Thymus (tissue), 11 donors: ENCODE measurements around the gene ZBED4. TPM values are rescaled to one million over a fixed set of nuclear protein-coding genes. Genes with fewer than 3 reads are reported as not detected.

Source experiments
- DNase-seq, 9 donors: peaks; one replicate each; pipeline ENCODE4 v3.0.0-alpha.2; 2013; ENCODE audit warnings: low spot score in 9 of 9, low read depth in 6 of 9, missing footprints in 1 of 9
- H3K27ac ChIP-seq, 2 donors: one replicate each; pipeline ENCODE4 v1.5.1; 2013; ENCODE audit warnings: control low read depth in 1 of 2, low read depth in 1 of 2, low read length in 1 of 2, mild to moderate bottlenecking in 1 of 2, moderate library complexity in 1 of 2
- H3K27me3 ChIP-seq, 2 donors: one replicate each; pipeline ENCODE4 v1.5.1; 2013; ENCODE audit warnings: low read length in 1 of 2; ENCODE audit not compliant: control insufficient read depth in 2 of 2, insufficient read depth in 1 of 2
- H3K36me3 ChIP-seq, 2 donors: one replicate each; pipeline ENCODE4 v1.5.1; 2013; ENCODE audit warnings: low read length in 1 of 2, mild to moderate bottlenecking in 1 of 2, moderate library complexity in 1 of 2; ENCODE audit not compliant: control insufficient read depth in 2 of 2, insufficient read depth in 2 of 2
- H3K4me1 ChIP-seq, 2 donors: one replicate each; pipeline ENCODE4 v1.5.1; 2013; ENCODE audit warnings: low read length in 2 of 2; ENCODE audit not compliant: control insufficient read depth in 2 of 2, insufficient read depth in 2 of 2
- H3K4me3 ChIP-seq, 2 donors: one replicate each; pipeline ENCODE4 v1.5.1; 2013; ENCODE audit warnings: low read length in 2 of 2, control low read depth in 1 of 2, mild to moderate bottlenecking in 1 of 2
- H3K9me3 ChIP-seq, 2 donors: one replicate each; pipeline ENCODE4 v1.5.1; 2013; ENCODE audit warnings: low read length in 1 of 2, mild to moderate bottlenecking in 1 of 2; ENCODE audit not compliant: control insufficient read depth in 2 of 2, insufficient read depth in 1 of 2
- WGBS: extraction: QIAGEN DNeasy Blood & Tissue Kit; methylation state at CpG from one replicate; pipeline ENCODE4 v1.1.7; 2013; 5-methylcytosine and 5-hydroxymethylcytosine counted together
- polyA plus RNA-seq: library from polyadenylated mRNA; stranded (reverse); fragments of 200-250 nt; gene quantifications from one replicate; pipeline ENCODE4 v1.2.3, GENCODE V29; 2013
- total RNA-seq: library from RNA; stranded (reverse); fragments of 120-200 nt; gene quantifications from one replicate; pipeline ENCODE4 v1.2.4, GENCODE V29; 2013
- donor health status: healthy.

ZBED4 gene
- total and polyA plus RNA-seq, 2 donors, result 6.4 to 9.9 TPM

DNA sequence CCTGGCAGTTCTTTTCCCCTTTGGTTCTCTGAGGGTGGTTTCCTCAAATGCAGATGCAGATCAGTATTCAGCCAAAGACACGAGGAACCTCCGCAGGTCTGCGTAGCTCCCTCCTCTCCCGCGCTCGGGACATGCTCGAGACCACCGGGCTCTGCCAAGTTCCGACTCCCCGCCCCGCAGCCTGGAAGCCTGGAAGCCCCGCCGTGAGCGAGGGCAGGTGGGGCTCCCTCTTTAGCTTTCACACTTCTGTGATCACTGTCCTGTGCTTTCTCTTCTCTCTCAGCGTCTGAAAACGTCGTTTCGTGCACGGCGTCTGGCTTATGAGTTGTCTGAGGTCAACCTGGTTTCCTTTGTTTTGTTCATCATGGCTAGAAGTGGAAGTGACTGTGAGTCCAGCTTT, 26.6 kb downstream of the ZBED4 start:
- Histone ChIP-seq H3K4me1 (peaks cover 0 to 10% of the 10 kb centered on the region in 2 donors), H3K27ac (no peak overlapping the region), H3K4me3 (no peak overlapping the region), H3K9me3 (no peaks in the 10 kb centered on the region), H3K27me3 (no peaks in the 10 kb centered on the region), H3K36me3 (peaks cover 22% of the 10 kb centered on the region in 2 donors)
- DNase-seq, result no peak
- 64% methylated on average over 20 of the region's 20 CpGs for WGBS

- Histone ChIP-seq H3K9me3 (peaks cover 0 to 5% of the 10 kb centered on the region in 2 donors), H3K4me1 (peaks cover 0 to 10% of the 10 kb centered on the region in 2 donors), H3K27me3 (no peaks in the 10 kb centered on the region), H3K4me3 (no peak overlapping the region), H3K36me3 (peaks cover 32 to 33% of the 10 kb centered on the region in 2 donors), H3K27ac (no peak overlapping the region)
- no peak for DNase-seq
- WGBS, result 100% methylated on average over 2 of the region's 2 CpGs
These were observed 28.2 kb downstream of the ZBED4 start for GRCh38 chr22:49881856-49882255.

- H3K27ac ChIP-seq, result no peak overlapping the region
- H3K9me3 ChIP-seq, result peaks cover 0 to 5% of the 10 kb centered on the region in 2 donors
- peaks cover 38 to 39% of the 10 kb centered on the region in 2 donors for H3K36me3 ChIP-seq
- DNase-seq, result no peak
- H3K4me3 ChIP-seq, result no peak overlapping the region
- H3K4me1 ChIP-seq, result peaks cover 0 to 10% of the 10 kb centered on the region in 2 donors
- no peaks in the 10 kb centered on the region for H3K27me3 ChIP-seq
- 90% methylated on average over 21 of the region's 21 CpGs for WGBS
These were observed 29.1 kb downstream of the ZBED4 start for GRCh38 chr22:49882519-49883293.

DNA sequence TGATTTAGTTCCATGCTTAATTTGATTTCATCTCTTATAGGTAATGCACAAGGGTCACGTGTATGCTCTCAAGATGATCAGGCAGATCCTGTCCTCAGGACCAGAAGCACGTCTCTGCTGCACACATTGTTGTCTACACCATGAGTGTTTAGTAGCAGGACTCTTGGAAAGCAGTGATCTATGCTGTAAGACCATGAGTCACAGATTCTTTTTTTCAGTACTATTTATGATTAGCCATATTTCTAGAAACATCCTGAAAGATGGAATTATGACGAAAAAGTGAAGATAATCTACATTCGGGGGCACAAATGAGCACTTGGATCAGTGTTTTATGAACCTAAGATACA, 29.6 kb downstream of the ZBED4 start:
- no peak overlapping the region for H3K27ac ChIP-seq
- 98% methylated on average over 4 of the region's 4 CpGs for WGBS
- peaks cover 39 to 41% of the 10 kb centered on the region in 2 donors for H3K36me3 ChIP-seq
- peaks cover 0 to 5% of the 10 kb centered on the region in 2 donors for H3K9me3 ChIP-seq
- H3K27me3 ChIP-seq, result no peaks in the 10 kb centered on the region
- peaks cover 0 to 10% of the 10 kb centered on the region in 2 donors for H3K4me1 ChIP-seq
- DNase-seq, result no peak
- no peak overlapping the region for H3K4me3 ChIP-seq

DNA sequence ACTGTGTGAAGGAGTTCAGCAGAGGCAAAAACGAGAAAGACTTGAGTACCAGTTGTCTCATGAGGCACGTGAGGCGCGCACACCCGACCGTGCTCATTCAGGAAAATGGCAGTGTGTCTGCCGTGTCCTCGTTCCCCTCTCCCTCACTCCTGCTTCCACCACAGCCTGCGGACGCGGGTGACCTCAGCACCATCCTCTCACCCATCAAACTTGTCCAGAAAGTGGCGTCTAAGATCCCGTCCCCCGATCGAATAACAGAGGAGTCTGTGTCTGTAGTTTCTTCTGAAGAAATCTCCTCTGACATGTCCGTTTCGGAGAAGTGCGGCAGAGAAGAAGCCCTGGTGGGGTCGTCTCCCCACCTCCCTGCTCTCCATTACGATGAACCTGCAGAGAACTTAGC, 30.4 kb downstream of the ZBED4 start:
- no peak overlapping the region for H3K4me3 ChIP-seq
- H3K36me3 ChIP-seq, result peaks cover 47 to 48% of the 10 kb centered on the region in 2 donors
- no peaks in the 10 kb centered on the region for H3K27me3 ChIP-seq
- H3K9me3 ChIP-seq, result peaks cover 0 to 9% of the 10 kb centered on the region in 2 donors
- 98% methylated on average over 20 of the region's 20 CpGs for WGBS
- peaks cover 0 to 10% of the 10 kb centered on the region in 2 donors for H3K4me1 ChIP-seq
- DNase-seq, result no peak
- H3K27ac ChIP-seq, result no peak overlapping the region

GRCh38 chr22:49884503-49885260, 31.0 kb downstream of the ZBED4 start:
- Histone ChIP-seq H3K27ac (no peak overlapping the region), H3K9me3 (peaks cover 0 to 12% of the 10 kb centered on the region in 2 donors), H3K36me3 (peaks cover 50 to 52% of the 10 kb centered on the region in 2 donors), H3K4me3 (no peak overlapping the region), H3K4me1 (peaks cover 0 to 10% of the 10 kb centered on the region in 2 donors), H3K27me3 (no peaks in the 10 kb centered on the region)
- DNase-seq, result no peak
- 94% methylated on average over 31 of the region's 31 CpGs for WGBS

- Histone ChIP-seq H3K36me3 (peaks cover 51 to 56% of the 10 kb centered on the region in 2 donors), H3K9me3 (peaks cover 0 to 13% of the 10 kb centered on the region in 2 donors), H3K4me1 (peaks cover 0 to 6% of the 10 kb centered on the region in 2 donors), H3K27ac (no peak overlapping the region), H3K4me3 (no peak overlapping the region), H3K27me3 (no peaks in the 10 kb centered on the region)
- no peak for DNase-seq
- WGBS, result 97% methylated on average over 17 of the region's 17 CpGs
These were observed 31.6 kb downstream of the ZBED4 start for GRCh38 chr22:49885281-49885680.

GRCh38 chr22:49885881-49886280, 32.2 kb downstream of the ZBED4 start:
- Histone ChIP-seq H3K27me3 (no peaks in the 10 kb centered on the region), H3K36me3 (peaks cover 51 to 59% of the 10 kb centered on the region in 2 donors), H3K4me1 (peaks cover 0 to 3% of the 10 kb centered on the region in 2 donors), H3K4me3 (no peak overlapping the region), H3K9me3 (peaks cover 0 to 13% of the 10 kb centered on the region in 2 donors), H3K27ac (no peak overlapping the region)
- no peak for DNase-seq
- WGBS, result 98% methylated on average over 35 of the region's 35 CpGs
